ENCODE results near the gene PLPP6.

DNA sequence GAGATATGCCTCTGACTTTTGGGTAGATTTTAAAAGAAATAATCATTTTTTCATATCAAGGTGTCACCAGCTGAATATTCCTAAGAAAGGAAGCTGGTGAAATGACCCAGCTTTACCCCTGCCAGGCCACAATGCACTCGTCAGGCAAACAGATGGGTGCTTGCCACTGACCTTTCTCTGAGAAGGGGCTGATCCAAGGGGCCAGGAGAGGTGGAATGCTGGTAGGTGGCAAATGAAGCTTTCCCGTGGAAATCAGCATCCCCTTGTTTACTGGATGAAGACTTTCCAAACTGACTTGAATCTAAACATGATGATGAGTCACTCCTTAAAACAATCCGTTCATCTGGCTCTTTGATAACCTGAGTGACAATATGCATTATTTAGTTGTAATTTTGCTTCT lies 44.3 kb upstream of the PLPP6 start:
- no peak for TF ChIP-seq EZH2 (IDR thresholded peaks at IDR 0.05; ENCODE audit: borderline replicate concordance, low read depth, low read length, poor library complexity, severe bottlenecking)
- TF ChIP-seq, protein P1, sequence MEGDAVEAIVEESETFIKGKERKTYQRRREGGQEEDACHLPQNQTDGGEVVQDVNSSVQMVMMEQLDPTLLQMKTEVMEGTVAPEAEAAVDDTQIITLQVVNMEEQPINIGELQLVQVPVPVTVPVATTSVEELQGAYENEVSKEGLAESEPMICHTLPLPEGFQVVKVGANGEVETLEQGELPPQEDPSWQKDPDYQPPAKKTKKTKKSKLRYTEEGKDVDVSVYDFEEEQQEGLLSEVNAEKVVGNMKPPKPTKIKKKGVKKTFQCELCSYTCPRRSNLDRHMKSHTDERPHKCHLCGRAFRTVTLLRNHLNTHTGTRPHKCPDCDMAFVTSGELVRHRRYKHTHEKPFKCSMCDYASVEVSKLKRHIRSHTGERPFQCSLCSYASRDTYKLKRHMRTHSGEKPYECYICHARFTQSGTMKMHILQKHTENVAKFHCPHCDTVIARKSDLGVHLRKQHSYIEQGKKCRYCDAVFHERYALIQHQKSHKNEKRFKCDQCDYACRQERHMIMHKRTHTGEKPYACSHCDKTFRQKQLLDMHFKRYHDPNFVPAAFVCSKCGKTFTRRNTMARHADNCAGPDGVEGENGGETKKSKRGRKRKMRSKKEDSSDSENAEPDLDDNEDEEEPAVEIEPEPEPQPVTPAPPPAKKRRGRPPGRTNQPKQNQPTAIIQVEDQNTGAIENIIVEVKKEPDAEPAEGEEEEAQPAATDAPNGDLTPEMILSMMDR (conservative IDR thresholded peaks at IDR 0.05; ENCODE audit: low read depth, low read length) = no peak
